GM13977 (cell line): ENCODE results near the gene CHKB.

Experiments used
- DNase-seq: peaks from one replicate; pipeline ENCODE4 v3.0.0; 2012; ENCODE audit warnings: low spot score
- CTCF ChIP-seq: IDR thresholded peaks from 2 replicates; pipeline ENCODE4 v1.5.1; 2012; ENCODE audit warnings: mild to moderate bottlenecking, control low read depth; ENCODE audit not compliant: insufficient read depth; ENCODE audit errors: extremely low read depth, missing control alignments
- in situ Hi-C: fragments of 300-500 bp; cut with MboI; formaldehyde crosslinking; loops from one replicate; pipeline ENCODE4 v1.12.0; 2022; ENCODE audit warnings: low sequenced_read_pairs, low pct_unique_long_range_greater_than_20kb, mixed read lengths, inconsistent platforms; ENCODE audit not compliant: unreplicated experiment

CHKB gene

GRCh38 chr22:50606946-50607658 lies 24.5 kb upstream of the CHKB start:
- peak; percentile 23 for DNase-seq
- in situ Hi-C loops: no loop called here
- no peak for TF ChIP-seq CTCF

GRCh38 chr22:50606165-50606945 lies 23.7 kb upstream of the CHKB start:
- in situ Hi-C loops: no loop called here
- peak; percentile 65 for DNase-seq
- peak; percentile 50 for TF ChIP-seq CTCF

GRCh38 chr22:50605613-50606074 lies 23.0 kb upstream of the CHKB start:
- no peak for TF ChIP-seq CTCF
- DNase-seq: peak; percentile 30
- in situ Hi-C loops: no loop called here

GRCh38 chr22:50605002-50605612 lies 22.5 kb upstream of the CHKB start:
- DNase-seq: peak; percentile 41
- no peak for TF ChIP-seq CTCF
- in situ Hi-C loops: no loop called here

GRCh38 chr22:50604256-50605001 lies 21.8 kb upstream of the CHKB start:
- TF ChIP-seq CTCF: no peak
- DNase-seq: peak; percentile 31
- in situ Hi-C loops: no loop called here
